Coronary artery (tissue), 2 donors: ENCODE data around the gene HBA2.
"Not testable (repeated sequence)": the region's sequence is repeated elsewhere in the genome, so short reads cannot be mapped to it uniquely, and the experiment has no call there.

Experiments
- DNase-seq: peaks from one replicate; pipeline ENCODE4 v3.0.0-alpha.2; 2017; ENCODE audit warnings: low spot score
- H3K27ac ChIP-seq, 2 donors: fragments of 200-600 bp; sonication (generic); one replicate each; pipeline ENCODE4 v1.5.1; 2016 to 2019
- H3K4me3 ChIP-seq: fragments of 200-600 bp; sonication (generic); 2 replicates; pipeline ENCODE4 v1.5.1; 2016; ENCODE audit warnings: mild to moderate bottlenecking, moderate library complexity
- CTCF ChIP-seq: fragments of 200-600 bp; sonication (generic); IDR thresholded peaks from one replicate; pipeline ENCODE4 v1.5.1; 2019; ENCODE audit warnings: antibody characterized with exemption

Gene HBA2

DNA sequence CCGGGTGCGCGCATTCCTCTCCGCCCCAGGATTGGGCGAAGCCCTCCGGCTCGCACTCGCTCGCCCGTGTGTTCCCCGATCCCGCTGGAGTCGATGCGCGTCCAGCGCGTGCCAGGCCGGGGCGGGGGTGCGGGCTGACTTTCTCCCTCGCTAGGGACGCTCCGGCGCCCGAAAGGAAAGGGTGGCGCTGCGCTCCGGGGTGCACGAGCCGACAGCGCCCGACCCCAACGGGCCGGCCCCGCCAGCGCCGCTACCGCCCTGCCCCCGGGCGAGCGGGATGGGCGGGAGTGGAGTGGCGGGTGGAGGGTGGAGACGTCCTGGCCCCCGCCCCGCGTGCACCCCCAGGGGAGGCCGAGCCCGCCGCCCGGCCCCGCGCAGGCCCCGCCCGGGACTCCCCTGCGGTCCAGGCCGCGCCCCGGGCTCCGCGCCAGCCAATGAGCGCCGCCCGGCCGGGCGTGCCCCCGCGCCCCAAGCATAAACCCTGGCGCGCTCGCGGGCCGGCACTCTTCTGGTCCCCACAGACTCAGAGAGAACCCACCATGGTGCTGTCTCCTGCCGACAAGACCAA is at the start of gene HBA2:
HBA2 (plus strand) TSS at position 503 of the 568 bp plus-strand sequence; CDS start at position 540, 37 bp downstream.
- H3K4me3 ChIP-seq, H3K27ac ChIP-seq, DNase-seq: not testable (repeated sequence)

- H3K4me3 ChIP-seq, H3K27ac ChIP-seq, DNase-seq: not testable (repeated sequence)
Observed at GRCh38 chr16:123558-124350, 48.9 kb upstream of the HBA2 start.

- H3K4me3 ChIP-seq: no peak overlapping the region
- no peak for DNase-seq
- no peak for TF ChIP-seq CTCF
- no peak overlapping the region for H3K27ac ChIP-seq
Observed at GRCh38 chr16:125011-125410, 47.7 kb upstream of the HBA2 start.

DNA sequence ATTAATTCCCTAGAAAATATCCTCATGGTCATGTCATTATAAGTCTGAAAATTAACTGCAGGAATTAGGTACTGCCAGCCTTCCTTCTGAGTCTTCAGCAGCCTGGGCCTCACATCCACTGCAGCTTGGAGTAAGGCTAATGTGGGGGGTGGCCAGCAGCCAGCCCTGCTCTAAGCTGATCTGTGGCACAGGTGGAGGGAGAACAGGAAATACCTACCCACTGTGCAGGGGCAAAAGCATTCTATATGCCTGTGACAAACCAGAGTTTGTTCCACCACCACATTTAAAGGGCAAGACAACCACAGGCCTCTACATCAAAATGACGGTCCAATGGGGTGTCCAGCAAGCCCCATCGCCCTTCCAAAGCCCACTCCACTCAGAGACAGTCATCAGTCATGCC is 43.6 kb upstream of the HBA2 start:
- DNase-seq: no peak
- no peak overlapping the region for H3K4me3 ChIP-seq
- no peak for TF ChIP-seq CTCF
- no peak overlapping the region for H3K27ac ChIP-seq

DNA sequence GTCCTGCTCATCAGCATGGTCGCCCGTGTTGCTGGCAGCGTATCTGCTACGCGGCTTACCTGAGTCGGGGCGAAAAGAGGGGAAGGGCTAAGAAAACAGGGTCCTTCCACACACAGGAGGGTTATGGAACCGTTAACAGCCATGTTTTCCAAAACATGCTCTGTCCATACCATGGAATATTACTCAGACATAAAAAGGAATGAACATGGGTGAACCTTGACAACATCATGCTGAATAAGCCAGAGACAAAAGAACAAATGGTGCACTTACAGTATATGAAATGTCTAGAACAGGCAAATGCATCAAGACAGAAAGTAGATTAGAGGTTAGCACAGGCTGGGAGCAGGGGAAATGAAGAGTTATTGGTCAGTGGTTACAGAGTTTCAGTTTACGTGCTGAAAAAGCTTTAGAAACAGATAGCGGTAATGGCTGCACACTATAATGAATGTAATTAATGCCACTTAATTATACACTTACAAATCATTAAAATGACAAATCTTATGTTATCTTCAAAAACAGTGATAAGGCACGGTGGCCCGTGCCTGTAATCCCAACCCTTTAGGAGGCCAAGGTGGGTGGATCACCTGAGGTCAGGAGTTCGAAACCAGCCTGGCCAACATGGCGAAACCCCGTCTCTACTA is 42.0 kb upstream of the HBA2 start:
- Histone ChIP-seq H3K27ac (no peak overlapping the region), H3K4me3 (no peak overlapping the region)
- no peak for TF ChIP-seq CTCF
- DNase-seq: no peak

- TF ChIP-seq CTCF: no peak
- Histone ChIP-seq H3K4me3 (no peak overlapping the region), H3K27ac (no peak overlapping the region)
- no peak for DNase-seq
Observed at GRCh38 chr16:132120-132519, 40.6 kb upstream of the HBA2 start.

GRCh38 chr16:133716-134115 is 39.0 kb upstream of the HBA2 start:
- no peak for TF ChIP-seq CTCF
- DNase-seq: no peak
- Histone ChIP-seq H3K4me3 (no peak overlapping the region), H3K27ac (no peak overlapping the region)

GRCh38 chr16:138049-138417 is 34.6 kb upstream of the HBA2 start:
- DNase-seq: no peak
- Histone ChIP-seq H3K4me3 (peak overlapping the region; percentile 88), H3K27ac (peak overlapping the region; percentile 82 to 93)
- no peak for TF ChIP-seq CTCF
